Measurements from ENCODE around the gene ADGRL3.

- no peak for TF ChIP-seq CTCF (IDR thresholded peaks at IDR 0.05; ENCODE audit: low read depth, low read length, missing input control)
- TF ChIP-seq GABPA (IDR thresholded peaks at IDR 0.05 in 1 of 2, conservative IDR thresholded peaks at IDR 0.05 in 1 of 2) = no peak
- no peak for TF ChIP-seq REST (IDR thresholded peaks at IDR 0.05)
- no peak for TF ChIP-seq MAX (IDR thresholded peaks at IDR 0.05)
- no peak for TF ChIP-seq NR2F2 (IDR thresholded peaks at IDR 0.05)
- TF ChIP-seq YY1 (IDR thresholded peaks at IDR 0.05) = no peak
- TF ChIP-seq RAD21 (IDR thresholded peaks at IDR 0.05) = no peak
- TF ChIP-seq SP1 (IDR thresholded peaks at IDR 0.05) = no peak
- TF ChIP-seq EGR1 (IDR thresholded peaks at IDR 0.05; ENCODE audit: low read depth in 2 of 2) = no peak
- no peak for TF ChIP-seq TAF1 (conservative IDR thresholded peaks at IDR 0.05)
- TF ChIP-seq ZBTB33 (IDR thresholded peaks at IDR 0.05) = no peak
Observed at GRCh38 chr4:61447918-61448317, 247.8 kb downstream of the ADGRL3 start.

Measured in liver (tissue), 3 donors.